Ramos (cell line): Measurements from ENCODE around the gene FTO.

Experiments used
- in situ Hi-C: fragments of 300-500 bp; cut with MboI; formaldehyde crosslinking; loops from one replicate; pipeline ENCODE4 v1.14.3; 2022; ENCODE audit warnings: low sequenced_read_pairs; ENCODE audit not compliant: unreplicated experiment

Gene FTO

DNA sequence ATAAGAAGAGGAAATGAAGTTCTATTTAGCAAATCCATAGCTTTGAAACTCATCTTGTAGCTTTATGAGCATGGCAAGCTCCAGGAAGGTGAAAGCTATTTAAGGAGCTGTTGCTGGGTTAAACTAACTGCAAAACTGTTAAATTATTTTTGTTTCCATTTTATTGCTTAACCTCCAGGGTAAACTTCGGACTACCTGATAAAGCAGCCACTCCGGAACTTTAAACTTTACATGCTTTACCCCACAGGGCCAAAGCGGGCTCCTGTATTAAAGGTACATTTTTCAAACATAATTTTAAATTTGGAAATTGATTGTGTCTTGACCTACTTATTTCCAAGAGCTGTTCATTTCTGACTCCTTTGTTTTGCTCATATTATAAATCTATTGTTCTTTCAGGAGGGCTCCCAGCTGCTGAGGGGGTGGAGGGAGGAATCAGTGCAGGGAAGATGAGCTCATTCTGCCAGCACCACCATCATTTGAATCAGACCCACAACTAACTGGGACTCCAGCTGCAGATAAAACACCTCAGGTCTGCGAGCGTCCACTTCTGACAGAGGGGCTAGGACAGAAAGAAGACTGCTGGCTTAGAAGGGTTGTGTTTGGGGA is 424.8 kb downstream of the FTO start:
- in situ Hi-C loops, result no loop called here

DNA sequence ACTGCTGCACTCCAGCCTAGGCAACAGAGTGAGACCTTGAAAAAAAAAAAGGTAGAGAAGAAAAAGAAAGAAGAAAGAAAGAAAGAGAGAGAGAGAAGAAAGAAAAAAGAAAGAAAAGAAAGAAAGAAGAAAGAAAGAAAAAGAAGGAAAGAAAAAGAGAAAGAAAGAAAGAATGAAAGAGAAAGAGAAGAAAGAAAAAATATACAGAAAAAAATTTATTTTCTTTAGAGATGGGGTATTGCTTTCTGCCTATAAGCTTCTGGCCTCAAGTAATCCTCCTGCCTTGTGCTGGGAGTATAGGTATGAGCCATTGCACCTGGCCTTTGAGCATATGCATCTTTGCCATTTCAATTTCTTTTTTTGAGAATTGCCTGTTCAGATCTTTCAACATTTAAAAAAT is 425.9 kb downstream of the FTO start:
- in situ Hi-C loops, result no loop called here

GRCh38 chr16:54135361-54136275 is 431.7 kb downstream of the FTO start:
- in situ Hi-C loops, result no loop called here

- in situ Hi-C loops, result no loop called here
Observed at GRCh38 chr16:54136276-54136625, 432.3 kb downstream of the FTO start.

GRCh38 chr16:54140057-54140787 is 436.3 kb downstream of the FTO start:
- in situ Hi-C loops, result no loop called here

GRCh38 chr16:54140788-54141136 is 436.8 kb downstream of the FTO start:
- in situ Hi-C loops, result no loop called here

DNA sequence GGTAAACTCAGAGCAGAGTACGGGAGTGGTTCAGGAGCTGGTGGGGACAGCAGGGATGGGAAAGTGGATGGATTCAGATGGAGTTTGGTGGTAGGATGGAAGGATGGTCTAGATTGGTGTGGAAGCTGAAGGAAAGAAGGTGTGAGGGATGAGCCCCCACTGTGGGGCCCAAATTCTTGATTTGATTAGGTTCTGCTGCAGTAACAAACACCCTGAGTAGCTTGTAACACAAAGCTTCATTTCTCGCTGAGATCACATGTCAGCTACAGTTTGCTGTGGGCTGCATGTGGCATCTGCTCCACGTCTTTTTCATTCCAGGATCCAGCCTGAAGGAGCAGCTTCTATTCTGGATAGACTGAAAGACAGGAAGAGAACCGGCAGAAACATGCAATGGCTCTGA is 438.8 kb downstream of the FTO start:
- in situ Hi-C loops, result no loop called here

GRCh38 chr16:54143410-54143809 is 439.5 kb downstream of the FTO start:
- in situ Hi-C loops, result no loop called here

DNA sequence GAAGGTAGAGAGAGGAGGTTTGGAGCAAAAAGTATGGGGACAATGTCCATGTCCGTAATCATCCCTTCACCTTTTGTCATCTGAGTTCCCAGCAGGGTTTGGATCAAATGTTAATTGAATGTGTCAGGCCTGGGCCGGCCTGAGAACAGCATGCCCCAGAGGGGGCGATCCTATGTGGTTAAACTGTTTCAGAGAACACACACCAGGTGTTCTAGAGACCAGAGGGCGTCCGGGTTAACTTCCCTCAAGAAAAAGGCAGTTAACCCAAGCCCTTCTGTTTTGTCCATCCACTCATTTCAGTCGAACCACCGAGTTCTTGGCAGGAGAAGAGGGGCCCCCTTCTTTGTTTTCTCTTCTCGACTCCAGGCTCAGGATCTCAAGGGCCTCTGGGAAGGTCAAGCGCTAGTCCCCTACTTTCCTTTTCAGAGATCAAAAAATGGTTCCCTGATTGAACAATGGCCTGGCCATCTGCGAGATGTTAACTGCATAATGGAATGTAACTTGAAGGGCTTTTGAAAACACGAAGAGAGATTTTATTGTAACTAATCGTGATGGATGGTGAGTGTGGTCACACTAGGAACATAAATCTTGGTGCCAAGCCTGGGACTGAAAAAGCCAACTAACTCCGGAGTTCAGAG is 440.1 kb downstream of the FTO start:
- in situ Hi-C loops, result no loop called here

DNA sequence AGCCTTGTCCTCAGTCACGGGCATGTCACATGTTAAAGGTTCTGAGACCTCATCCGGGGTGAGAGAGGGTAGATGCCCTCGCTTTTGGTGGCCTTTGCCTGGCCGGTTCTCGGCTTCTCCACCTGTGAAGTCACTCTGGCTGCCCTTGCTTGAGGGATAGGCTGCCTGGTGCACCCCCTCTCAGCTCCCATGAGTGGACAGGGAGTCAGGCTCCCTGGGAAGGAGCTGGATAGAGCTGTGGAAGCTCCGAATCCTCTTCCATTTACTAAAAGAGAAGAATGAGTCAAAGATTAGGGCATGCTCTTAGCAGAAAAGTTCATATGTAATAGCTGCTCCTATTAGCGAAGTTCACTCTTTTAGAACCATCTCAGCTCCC is 440.6 kb downstream of the FTO start:
- in situ Hi-C loops, result no loop called here

DNA sequence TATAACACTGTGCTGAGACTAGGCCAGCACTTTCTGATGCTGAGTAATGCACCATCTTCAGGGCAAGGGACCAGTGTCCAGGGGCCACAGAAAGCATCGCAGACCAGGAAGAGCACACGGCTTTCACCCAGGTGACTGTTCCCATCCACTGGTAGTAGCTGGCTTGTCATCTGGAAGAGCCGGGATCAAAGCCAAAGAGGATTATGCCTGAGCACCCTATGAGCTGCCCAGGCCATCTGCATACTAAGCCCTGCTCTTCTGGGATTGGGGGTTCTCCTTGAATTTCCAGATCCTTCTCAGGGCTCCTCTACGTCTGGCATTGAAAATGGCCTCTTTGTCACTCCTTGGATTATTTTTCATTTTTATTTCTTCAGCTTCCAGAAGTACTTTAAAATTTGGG is 441.9 kb downstream of the FTO start:
- in situ Hi-C loops, result no loop called here

DNA sequence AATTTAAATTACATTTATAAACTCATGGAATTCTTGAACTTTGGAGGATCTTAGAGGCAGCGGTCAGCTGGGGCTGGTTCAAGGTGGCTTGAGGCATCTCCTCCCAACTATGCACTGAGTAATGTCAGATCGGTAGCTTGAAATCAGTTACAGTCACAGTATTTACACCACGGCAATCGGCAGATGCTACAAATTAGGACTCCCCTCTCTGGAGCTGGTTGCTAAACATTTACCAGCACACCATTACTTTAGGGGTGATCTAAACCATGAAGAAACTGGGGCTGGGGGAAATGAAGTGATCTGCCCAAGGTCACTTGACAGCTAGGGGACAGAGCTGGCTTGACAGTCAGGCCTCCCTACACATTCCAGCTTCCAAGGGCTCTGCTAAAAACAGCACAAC is 445.0 kb downstream of the FTO start:
- in situ Hi-C loops, result no loop called here

- in situ Hi-C loops, result no loop called here
Observed at GRCh38 chr16:54150861-54151260, 446.9 kb downstream of the FTO start.

DNA sequence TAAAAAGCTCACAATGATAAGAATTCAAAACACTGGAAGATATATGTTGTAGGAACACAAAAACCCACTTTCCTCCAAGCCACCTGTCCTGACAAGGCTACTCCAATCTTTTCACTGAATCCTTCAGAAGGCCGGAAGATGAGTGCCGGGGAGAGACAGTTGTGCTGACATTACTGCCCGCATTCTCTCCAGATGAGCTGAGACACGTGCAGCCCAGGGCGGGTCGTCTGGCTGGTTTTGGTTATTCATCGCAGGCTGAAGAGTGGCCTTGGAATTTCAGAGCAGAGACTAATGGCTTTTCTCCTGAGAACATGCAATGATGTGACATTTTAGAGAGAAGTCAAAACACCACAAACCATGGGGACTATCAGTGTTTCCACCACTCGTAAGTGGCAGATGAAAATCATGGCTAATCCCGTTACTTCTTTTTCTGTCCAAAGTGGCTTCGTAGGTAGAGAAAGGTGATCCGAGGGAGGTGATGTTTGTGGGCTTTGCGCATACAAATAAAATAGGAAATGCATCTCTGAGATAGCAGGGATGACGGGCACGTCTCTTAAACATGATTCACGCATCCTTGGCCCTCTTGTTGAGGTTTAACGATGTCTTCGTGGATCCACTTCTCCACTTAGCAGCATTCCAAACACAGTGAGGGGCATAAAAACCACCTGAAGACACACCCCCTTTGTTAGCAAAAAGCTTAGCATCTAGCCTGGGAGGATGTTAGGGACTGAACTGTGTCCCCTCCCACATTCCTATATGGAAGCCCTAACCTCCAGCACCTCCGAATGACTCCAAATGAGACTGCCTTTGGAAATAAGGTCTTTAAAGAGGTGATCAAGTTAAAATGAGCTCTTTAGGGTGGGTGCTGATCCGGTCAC is 448.6 kb downstream of the FTO start:
- in situ Hi-C loops, result no loop called here

DNA sequence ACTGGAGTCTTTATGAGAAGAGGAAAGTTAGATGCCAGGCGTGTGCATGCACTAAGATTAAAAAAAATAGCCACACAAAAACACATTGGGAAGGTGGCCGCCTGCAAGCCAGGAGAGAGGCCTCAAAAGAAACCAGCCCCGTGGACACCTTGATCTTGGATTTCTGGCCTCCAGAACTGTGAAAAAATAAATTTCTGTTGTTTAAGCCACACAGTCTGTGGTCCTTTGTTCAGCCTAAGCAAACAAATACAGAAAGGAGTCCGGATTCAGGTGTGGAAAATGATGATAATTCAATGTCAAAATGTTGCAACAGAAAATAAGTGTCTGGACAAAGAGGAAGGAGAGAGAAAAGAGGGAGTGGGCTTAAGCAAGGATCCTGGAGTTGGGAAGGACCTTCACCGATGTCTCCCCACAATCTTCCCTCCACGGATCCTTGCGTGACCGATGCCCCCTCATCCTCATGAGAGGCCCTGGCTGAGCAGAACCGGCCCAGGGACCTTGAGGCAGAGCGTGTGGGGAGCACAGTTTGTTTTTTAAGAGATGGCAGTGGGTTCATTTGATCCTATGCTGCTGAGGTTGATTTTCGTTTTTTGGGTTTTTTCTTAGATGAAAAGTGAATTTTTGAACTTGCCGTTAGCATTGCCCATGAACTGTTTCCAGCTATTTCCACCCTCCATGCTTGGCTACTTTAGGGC is 449.4 kb downstream of the FTO start:
- in situ Hi-C loops, result no loop called here

DNA sequence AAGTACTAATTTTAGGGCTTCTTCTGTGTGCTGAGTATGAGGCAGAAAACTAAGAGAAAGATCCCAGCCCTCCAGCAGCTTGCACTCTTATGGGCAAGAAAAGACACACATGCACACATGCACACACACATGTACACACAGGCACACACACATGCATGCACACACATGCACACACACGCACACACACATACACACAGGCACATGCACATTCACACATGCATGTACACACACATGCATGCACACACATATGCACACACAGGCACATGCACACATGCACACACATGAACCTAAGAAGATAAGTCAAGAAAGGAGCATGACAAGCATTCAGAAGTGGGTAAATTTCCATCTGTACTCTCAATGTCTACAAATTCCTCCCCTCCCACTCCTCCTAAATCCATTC is 452.4 kb downstream of the FTO start:
- in situ Hi-C loops, result no loop called here

- in situ Hi-C loops, result no loop called here
Observed at GRCh38 chr16:54158986-54159385, 455.0 kb downstream of the FTO start.

DNA sequence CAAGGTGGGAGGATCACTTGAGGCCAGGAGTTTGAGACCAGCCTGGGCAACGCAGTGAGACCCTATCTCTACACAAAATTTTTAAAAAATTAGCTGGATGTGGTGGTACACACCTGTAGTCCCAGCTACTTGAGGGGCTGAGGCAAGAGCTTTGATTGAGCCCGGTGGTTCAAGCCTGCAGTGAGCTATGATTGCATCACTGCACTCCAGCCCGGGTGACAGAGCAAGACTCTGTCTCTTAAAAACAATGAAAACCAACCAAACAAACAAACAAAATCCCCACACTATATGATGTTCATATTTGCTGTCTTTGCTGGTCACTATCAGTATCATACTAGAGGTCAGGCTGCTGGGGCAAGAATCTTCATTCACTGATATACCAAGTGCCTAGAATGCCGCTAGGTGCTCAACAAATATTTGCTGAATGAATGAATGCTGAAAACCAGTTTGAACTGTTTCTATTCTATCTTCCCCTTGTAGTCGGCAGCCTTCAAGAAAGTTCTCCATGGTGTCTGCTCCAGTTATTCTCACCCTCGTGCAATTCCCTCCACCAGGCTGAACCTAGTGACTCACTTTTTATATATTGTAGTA is 455.6 kb downstream of the FTO start:
- in situ Hi-C loops, result no loop called here

- in situ Hi-C loops, result no loop called here
Observed at GRCh38 chr16:54160252-54160860, 456.4 kb downstream of the FTO start.
